Measurements from ENCODE around the gene PARP16.
"Not testable (repeated sequence)": the region's sequence is repeated elsewhere in the genome, so short reads cannot be mapped to it uniquely, and the experiment has no call there.

The PARP16 gene

GRCh38 chr15:65233696-65234095 is 53.0 kb downstream of the PARP16 start:
- DNase-seq (ENCODE audit: low read depth) = no peak

GRCh38 chr15:65232520-65232919 is 54.2 kb downstream of the PARP16 start:
- DNase-seq (ENCODE audit: low read depth) = no peak

GRCh38 chr15:65231306-65231705 is 55.4 kb downstream of the PARP16 start:
- DNase-seq (ENCODE audit: low read depth) = no peak

GRCh38 chr15:65226901-65227300 is 59.8 kb downstream of the PARP16 start:
- not testable (repeated sequence) for DNase-seq (ENCODE audit: low read depth)

GRCh38 chr15:65226221-65226620 is 60.5 kb downstream of the PARP16 start:
- DNase-seq (ENCODE audit: low read depth) = no peak

- DNase-seq (ENCODE audit: low read depth) = no peak
These were observed 62.7 kb downstream of the PARP16 start for GRCh38 chr15:65223996-65224395.

- no peak for DNase-seq (ENCODE audit: low read depth)
These were observed 63.8 kb downstream of the PARP16 start for GRCh38 chr15:65222891-65223290.

- DNase-seq (ENCODE audit: low read depth) = no peak
These were observed 65.0 kb downstream of the PARP16 start for GRCh38 chr15:65221697-65222096.

GRCh38 chr15:65219137-65219536 is 67.5 kb downstream of the PARP16 start:
- no peak for DNase-seq (ENCODE audit: low read depth)

- DNase-seq (ENCODE audit: low read depth) = no peak
These were observed 68.9 kb downstream of the PARP16 start for GRCh38 chr15:65217526-65218482.

GRCh38 chr15:65215496-65215895 is 71.2 kb downstream of the PARP16 start:
- DNase-seq (ENCODE audit: low read depth) = no peak

- no peak for DNase-seq (ENCODE audit: low read depth)
These were observed 72.7 kb downstream of the PARP16 start for GRCh38 chr15:65214010-65214409.

- DNase-seq (ENCODE audit: low read depth) = no peak
These were observed 73.4 kb downstream of the PARP16 start for GRCh38 chr15:65213241-65213640.

- no peak for DNase-seq (ENCODE audit: low read depth)
These were observed 74.6 kb downstream of the PARP16 start for GRCh38 chr15:65212097-65212496.

- DNase-seq (ENCODE audit: low read depth) = no peak
These were observed 75.2 kb downstream of the PARP16 start for GRCh38 chr15:65211482-65211982.

GRCh38 chr15:65210770-65211481 is 75.8 kb downstream of the PARP16 start, which contains the start of gene CILP:
CILP (minus strand) TSS chr15:65211473; CDS start chr15:65209755, 1,718 bp downstream.
- no peak for DNase-seq (ENCODE audit: low read depth)

- no peak for DNase-seq (ENCODE audit: low read depth)
These were observed 76.7 kb downstream of the PARP16 start for GRCh38 chr15:65209701-65210643.

- no peak for DNase-seq (ENCODE audit: low read depth)
These were observed 78.0 kb downstream of the PARP16 start for GRCh38 chr15:65208647-65209046.
